Thyroid gland (tissue), 4 donors: ENCODE measurements around the gene STX5. TPM values are rescaled to one million over a fixed set of nuclear protein-coding genes. Genes with fewer than 3 reads are reported as not detected.
A peak's percentile ranks its signal among the peaks of the same experiment; 100 is the strongest.

ENCODE experiments used
- DNase-seq, 2 donors: peaks; one replicate each; pipeline ENCODE4 v3.0.0-alpha.2; 2019
- H3K27ac ChIP-seq, 3 donors: fragments of 200-600 bp; sonication (generic); 1 replicate in 2 of 3; 2 replicates in 1 of 3; pipeline ENCODE4 v1.5.1; 2016 to 2019; ENCODE audit warnings: mild to moderate bottlenecking in 1 of 3, moderate library complexity in 1 of 3
- H3K27me3 ChIP-seq: fragments of 200-600 bp; sonication (generic); one replicate; pipeline ENCODE4 v1.5.1; 2019
- H3K36me3 ChIP-seq, 2 donors: fragments of 200-600 bp; sonication (generic); one replicate each; pipeline ENCODE4 v1.5.1; 2016 to 2019
- H3K4me1 ChIP-seq, 2 donors: fragments of 200-600 bp; sonication (generic); one replicate each; pipeline ENCODE4 v1.5.1; 2017 to 2019
- H3K4me3 ChIP-seq, 3 donors: fragments of 200-600 bp; sonication (generic); replicated peaks in 1 of 3; 1 replicate in 2 of 3; 2 replicates in 1 of 3; pipeline ENCODE4 v1.5.1; 2016; ENCODE audit warnings: mild to moderate bottlenecking in 1 of 3
- H3K9me3 ChIP-seq: fragments of 200-600 bp; sonication (generic); one replicate; pipeline ENCODE4 v1.5.1; 2017
- POLR2A ChIP-seq, 2 donors: fragments of 450-650 bp; IDR thresholded peaks; one replicate each; pipeline ENCODE4 v1.6.1; 2017; ENCODE audit warnings: antibody characterized with exemption in 2 of 2, mild to moderate bottlenecking in 2 of 2, moderate library complexity in 1 of 2
- WGBS, 2 donors: methylation state at CpG; one replicate each; pipeline ENCODE4 v1.1.5; 2017; 5-methylcytosine and 5-hydroxymethylcytosine counted together
- intact Hi-C: fragments of 100-400 bp; cut with DNase I; formaldehyde crosslinking; loops from one replicate; pipeline ENCODE4 v1.15.1; 2023
- total RNA-seq, 4 donors: library from RNA; depleted of rRNA; stranded (reverse); fragments of >200 nt; gene quantifications; one replicate each; pipeline ENCODE4 v1.2.3, GENCODE V29; 2016
- TF ChIP-seq, protein P1 (sequence below), 6 experiments: fragments of 200-600 bp in 3 of 6; fragments of 450-650 bp in 3 of 6; sonication (generic) in 3 of 6; IDR thresholded peaks; one replicate each; pipeline ENCODE4 v1.5.1; 2016 to 2019; ENCODE audit warnings: antibody characterized with exemption in 6 of 6, mild to moderate bottlenecking in 2 of 6, inconsistent platforms in 1 of 6, moderate library complexity in 1 of 6

Gene STX5
- total RNA-seq, 4 donors from 2014 or later, result 26.3 to 62.8 (median 56.7) TPM

- H3K9me3 ChIP-seq, result no peaks in the 10 kb centered on the region
- TF ChIP-seq POLR2A (IDR thresholded peaks at IDR 0.05), result peak; percentile 99 to 100
- TF ChIP-seq, protein P1, sequence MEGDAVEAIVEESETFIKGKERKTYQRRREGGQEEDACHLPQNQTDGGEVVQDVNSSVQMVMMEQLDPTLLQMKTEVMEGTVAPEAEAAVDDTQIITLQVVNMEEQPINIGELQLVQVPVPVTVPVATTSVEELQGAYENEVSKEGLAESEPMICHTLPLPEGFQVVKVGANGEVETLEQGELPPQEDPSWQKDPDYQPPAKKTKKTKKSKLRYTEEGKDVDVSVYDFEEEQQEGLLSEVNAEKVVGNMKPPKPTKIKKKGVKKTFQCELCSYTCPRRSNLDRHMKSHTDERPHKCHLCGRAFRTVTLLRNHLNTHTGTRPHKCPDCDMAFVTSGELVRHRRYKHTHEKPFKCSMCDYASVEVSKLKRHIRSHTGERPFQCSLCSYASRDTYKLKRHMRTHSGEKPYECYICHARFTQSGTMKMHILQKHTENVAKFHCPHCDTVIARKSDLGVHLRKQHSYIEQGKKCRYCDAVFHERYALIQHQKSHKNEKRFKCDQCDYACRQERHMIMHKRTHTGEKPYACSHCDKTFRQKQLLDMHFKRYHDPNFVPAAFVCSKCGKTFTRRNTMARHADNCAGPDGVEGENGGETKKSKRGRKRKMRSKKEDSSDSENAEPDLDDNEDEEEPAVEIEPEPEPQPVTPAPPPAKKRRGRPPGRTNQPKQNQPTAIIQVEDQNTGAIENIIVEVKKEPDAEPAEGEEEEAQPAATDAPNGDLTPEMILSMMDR (IDR thresholded peaks at IDR 0.05), result peak in 4 of 6 experiments; percentile 12 to 30 (median 28)
- DNase-seq, result peak; percentile 93 to 94
- no peaks in the 10 kb centered on the region for H3K27me3 ChIP-seq
- WGBS, 2 donors, result 1 to 2% methylated on average over 17 to 30 of the region's 77 CpGs
- H3K27ac ChIP-seq, result peak within 1 kb of the TSS; percentile 69 to 86 (median 83)
- peak within 1 kb of the TSS; percentile 61 to 99 (median 90) for H3K4me3 ChIP-seq
- intact Hi-C loops, result no loop called here
- H3K36me3 ChIP-seq, result peaks cover 32 to 37% of the 10 kb centered on the region in 2 donors
- H3K4me1 ChIP-seq, result peaks cover 15 to 18% of the 10 kb centered on the region in 2 donors
These were observed 26.6 kb downstream of the STX5 start, which contains the start of gene NXF1 for GRCh38 chr11:62805076-62805892. Gene NXF1, minus strand, starts transcription at chr11:62805440. Its CDS starts 84 bp downstream, at chr11:62805356.

- H3K9me3 ChIP-seq, result no peaks in the 10 kb centered on the region
- DNase-seq, result peak; percentile 29 to 35
- intact Hi-C loops, result no loop called here
- H3K36me3 ChIP-seq, result peaks cover 40 to 45% of the 10 kb centered on the region in 2 donors
- H3K4me1 ChIP-seq, result peaks cover 15 to 18% of the 10 kb centered on the region in 2 donors
- 3 to 4% methylated on average over 14 of the region's 14 CpGs for WGBS, 2 donors
- TF ChIP-seq, protein P1 (IDR thresholded peaks at IDR 0.05), result no peak
- TF ChIP-seq POLR2A (IDR thresholded peaks at IDR 0.05), result no peak
- no peaks in the 10 kb centered on the region for H3K27me3 ChIP-seq
- H3K27ac ChIP-seq, result peak overlapping the region; percentile 69 to 86 (median 83)
- peak overlapping the region; percentile 61 to 99 (median 90) for H3K4me3 ChIP-seq
These were observed 27.4 kb downstream of the STX5 start for GRCh38 chr11:62804310-62805075.

GRCh38 chr11:62801071-62801470, 30.8 kb downstream of the STX5 start:
- WGBS, 2 donors, result 88 to 92% methylated on average over 3 to 4 of the region's 4 CpGs
- intact Hi-C loops, result no loop called here
- peaks cover 74 to 75% of the 10 kb centered on the region in 2 donors for H3K36me3 ChIP-seq

DNA sequence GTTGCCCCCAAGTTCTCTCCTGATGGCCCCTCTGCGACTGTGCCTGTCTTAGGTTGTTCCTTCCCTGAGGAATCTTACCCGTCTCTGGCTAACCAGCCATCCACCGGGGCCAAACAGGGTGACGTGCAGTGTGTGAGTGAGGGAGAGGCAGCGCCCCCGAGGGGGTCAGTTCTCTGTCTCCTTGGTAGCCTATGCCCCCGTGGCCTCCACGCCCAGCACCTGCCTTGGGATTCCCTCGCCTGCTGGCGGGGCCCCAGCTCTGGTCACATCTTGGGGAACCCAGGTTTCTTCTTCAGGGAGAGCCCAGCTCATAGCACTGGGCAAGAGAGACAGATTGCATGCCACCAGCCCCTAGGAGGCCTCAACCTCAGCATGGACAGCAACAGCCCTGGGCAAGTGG, 32.4 kb downstream of the STX5 start:
- H3K4me3 ChIP-seq, result no peak overlapping the region
- H3K36me3 ChIP-seq, result peaks cover 88 to 90% of the 10 kb centered on the region in 2 donors
- H3K27me3 ChIP-seq, result no peaks in the 10 kb centered on the region
- intact Hi-C loops, result no loop called here
- TF ChIP-seq POLR2A (IDR thresholded peaks at IDR 0.05), result no peak
- TF ChIP-seq, protein P1 (IDR thresholded peaks at IDR 0.05), result no peak
- no peak for DNase-seq
- no peaks in the 10 kb centered on the region for H3K9me3 ChIP-seq
- 92 to 97% methylated on average over 10 of the region's 10 CpGs for WGBS, 2 donors
- peaks cover 11 to 12% of the 10 kb centered on the region in 2 donors for H3K4me1 ChIP-seq
- H3K27ac ChIP-seq, result no peak overlapping the region

More at GRCh38 chr11:62801071-62801470, 30.8 kb downstream of the STX5 start:
- TF ChIP-seq, protein P1 (IDR thresholded peaks at IDR 0.05), result no peak
- TF ChIP-seq POLR2A (IDR thresholded peaks at IDR 0.05), result no peak
- Histone ChIP-seq H3K9me3 (no peaks in the 10 kb centered on the region), H3K4me3 (no peak overlapping the region), H3K27ac (no peak overlapping the region), H3K27me3 (no peaks in the 10 kb centered on the region), H3K4me1 (peaks cover 14 to 17% of the 10 kb centered on the region in 2 donors)
- no peak for DNase-seq
